ENCODE results near the gene NDST4.

DNA sequence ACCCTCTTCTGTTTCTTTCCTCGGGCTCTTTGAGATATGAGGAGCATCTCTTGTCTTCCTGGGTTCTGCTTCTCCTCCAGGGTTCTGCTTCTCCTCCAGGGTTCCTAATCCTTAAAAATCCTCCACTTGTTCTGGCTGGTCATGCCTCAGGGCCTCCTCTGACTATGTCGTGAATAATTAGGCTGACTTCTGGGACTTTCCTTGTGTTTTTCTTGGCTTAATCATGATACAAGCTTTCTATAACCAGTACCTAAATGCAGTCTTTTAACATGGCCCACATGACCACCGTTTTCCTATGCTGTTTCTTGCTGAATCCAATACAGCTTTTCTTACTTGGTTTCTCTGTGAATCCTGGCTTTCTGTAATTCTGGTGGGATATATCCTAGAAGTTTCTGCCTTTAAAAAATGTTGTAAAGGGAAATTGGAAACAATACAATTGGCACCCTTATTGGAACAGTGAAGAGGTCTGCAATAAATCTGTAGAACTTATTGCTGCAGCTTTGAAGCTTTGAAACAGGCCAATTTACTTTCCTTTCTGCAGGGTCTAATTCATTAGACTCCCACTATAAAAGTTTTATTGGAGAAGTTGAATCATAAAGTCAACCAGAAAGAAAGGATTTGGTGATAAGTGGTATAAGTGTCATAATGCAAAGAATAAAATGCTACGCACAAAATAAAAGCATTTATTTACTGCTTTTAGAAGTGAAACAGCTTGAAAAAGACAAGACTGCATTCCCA is 301.7 kb downstream of the NDST4 start:
- TF ChIP-seq, protein P1, sequence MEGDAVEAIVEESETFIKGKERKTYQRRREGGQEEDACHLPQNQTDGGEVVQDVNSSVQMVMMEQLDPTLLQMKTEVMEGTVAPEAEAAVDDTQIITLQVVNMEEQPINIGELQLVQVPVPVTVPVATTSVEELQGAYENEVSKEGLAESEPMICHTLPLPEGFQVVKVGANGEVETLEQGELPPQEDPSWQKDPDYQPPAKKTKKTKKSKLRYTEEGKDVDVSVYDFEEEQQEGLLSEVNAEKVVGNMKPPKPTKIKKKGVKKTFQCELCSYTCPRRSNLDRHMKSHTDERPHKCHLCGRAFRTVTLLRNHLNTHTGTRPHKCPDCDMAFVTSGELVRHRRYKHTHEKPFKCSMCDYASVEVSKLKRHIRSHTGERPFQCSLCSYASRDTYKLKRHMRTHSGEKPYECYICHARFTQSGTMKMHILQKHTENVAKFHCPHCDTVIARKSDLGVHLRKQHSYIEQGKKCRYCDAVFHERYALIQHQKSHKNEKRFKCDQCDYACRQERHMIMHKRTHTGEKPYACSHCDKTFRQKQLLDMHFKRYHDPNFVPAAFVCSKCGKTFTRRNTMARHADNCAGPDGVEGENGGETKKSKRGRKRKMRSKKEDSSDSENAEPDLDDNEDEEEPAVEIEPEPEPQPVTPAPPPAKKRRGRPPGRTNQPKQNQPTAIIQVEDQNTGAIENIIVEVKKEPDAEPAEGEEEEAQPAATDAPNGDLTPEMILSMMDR (IDR thresholded peaks at IDR 0.05), result no peak
- no peak for TF ChIP-seq ZFX (IDR thresholded peaks at IDR 0.05; ENCODE audit: borderline replicate concordance)
